HG02981 (cell line): Measurements from ENCODE around the gene CABP2.
A peak's percentile ranks its signal among the peaks of the same experiment; 100 is the strongest.
"Not testable (repeated sequence)": the region's sequence is repeated elsewhere in the genome, so short reads cannot be mapped to it uniquely, and the experiment has no call there.

Source experiments
- ATAC-seq: cut with Tn5 transposase; IDR thresholded peaks from one replicate; pipeline ENCODE4 v1.9.1; 2021; ENCODE audit warnings: mild to moderate bottlenecking, moderate library complexity; ENCODE audit not compliant: unreplicated experiment

Gene CABP2

GRCh38 chr11:67495234-67496005 lies 27.8 kb downstream of the CABP2 start:
- no peak for ATAC-seq

- ATAC-seq = no peak
Measured at GRCh38 chr11:67494371-67495233, 28.6 kb downstream of the CABP2 start.

DNA sequence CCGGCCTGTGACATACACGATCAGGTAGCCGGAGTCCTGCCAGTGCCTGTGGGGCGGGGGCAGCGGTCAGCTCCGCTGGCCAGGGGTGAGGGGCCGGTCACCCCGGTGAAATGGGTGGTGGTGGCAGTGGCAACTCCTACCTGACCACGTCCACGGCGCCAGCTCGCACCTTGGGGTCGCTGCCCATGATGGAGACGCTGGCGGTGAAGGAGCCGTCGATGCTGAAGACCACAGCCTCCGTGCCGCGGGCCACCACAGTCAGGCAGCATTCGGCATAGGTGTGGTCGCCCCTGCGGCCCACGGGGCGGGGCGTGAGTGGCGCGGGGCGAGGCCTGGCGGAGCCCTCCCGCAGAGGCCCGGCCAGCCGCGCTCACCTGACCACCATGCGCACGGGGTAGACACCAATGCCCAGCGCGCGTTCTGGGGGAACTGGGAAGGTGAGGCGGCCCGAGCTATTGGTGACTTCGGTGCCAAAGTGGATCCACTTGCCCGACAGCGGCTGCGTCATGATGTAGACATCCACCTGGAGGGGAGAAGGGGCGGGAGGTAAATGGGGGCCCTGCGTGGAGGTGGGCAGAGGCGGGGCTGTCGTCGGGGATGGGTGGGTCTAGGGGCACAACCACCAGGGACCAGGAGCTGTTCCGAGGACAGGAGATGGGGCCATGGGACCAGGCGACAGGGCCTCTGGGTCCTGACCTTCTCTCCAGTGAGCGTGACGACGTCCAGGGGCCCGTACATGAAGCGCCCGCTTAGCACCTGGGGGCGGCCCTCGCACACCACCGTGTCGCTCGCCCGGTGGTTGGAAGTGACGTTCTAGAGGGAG lies 29.5 kb downstream of the CABP2 start:
- no peak for ATAC-seq

- no peak for ATAC-seq
Measured at GRCh38 chr11:67492801-67493547, 30.3 kb downstream of the CABP2 start.

GRCh38 chr11:67492069-67492727 lies 31.0 kb downstream of the CABP2 start:
- no peak for ATAC-seq

GRCh38 chr11:67491276-67492068 lies 31.8 kb downstream of the CABP2 start:
- ATAC-seq = no peak

- ATAC-seq = no peak
Measured at GRCh38 chr11:67490727-67491065, 32.5 kb downstream of the CABP2 start.

DNA sequence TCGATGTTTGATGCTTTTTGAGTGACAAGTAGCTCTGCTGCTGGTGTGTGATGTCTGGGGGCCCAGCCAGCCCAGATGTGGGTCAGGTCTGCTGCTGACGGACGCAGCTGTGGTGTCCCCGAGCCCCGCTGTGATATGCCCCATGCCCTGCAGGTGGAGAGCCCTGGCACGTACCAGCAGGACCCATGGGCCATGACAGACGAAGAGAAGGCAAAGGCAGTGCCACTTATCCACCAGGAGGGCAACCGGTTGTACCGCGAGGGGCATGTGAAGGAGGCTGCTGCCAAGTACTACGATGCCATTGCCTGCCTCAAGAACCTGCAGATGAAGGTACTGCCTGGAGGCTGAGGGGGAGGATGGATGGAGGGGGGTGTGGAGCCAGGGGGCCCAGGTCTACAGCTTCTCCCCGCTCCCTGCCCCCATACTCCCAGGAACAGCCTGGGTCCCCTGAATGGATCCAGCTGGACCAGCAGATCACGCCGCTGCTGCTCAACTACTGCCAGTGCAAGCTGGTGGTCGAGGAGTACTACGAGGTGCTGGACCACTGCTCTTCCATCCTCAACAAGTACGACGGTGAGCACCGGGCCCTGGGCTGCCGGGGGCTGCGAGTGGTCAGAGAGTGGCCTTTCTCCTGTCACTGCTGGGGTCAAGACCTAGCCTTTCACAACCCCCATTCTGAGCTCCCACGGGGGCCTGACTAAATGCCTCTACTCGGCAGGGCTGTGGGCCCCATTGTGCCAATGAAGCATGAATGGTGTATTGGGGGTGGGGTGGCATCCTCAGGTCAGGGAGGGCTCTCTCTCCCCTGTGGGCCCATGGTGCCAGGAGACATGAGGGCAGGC lies 33.1 kb downstream of the CABP2 start:
- no peak for ATAC-seq

DNA sequence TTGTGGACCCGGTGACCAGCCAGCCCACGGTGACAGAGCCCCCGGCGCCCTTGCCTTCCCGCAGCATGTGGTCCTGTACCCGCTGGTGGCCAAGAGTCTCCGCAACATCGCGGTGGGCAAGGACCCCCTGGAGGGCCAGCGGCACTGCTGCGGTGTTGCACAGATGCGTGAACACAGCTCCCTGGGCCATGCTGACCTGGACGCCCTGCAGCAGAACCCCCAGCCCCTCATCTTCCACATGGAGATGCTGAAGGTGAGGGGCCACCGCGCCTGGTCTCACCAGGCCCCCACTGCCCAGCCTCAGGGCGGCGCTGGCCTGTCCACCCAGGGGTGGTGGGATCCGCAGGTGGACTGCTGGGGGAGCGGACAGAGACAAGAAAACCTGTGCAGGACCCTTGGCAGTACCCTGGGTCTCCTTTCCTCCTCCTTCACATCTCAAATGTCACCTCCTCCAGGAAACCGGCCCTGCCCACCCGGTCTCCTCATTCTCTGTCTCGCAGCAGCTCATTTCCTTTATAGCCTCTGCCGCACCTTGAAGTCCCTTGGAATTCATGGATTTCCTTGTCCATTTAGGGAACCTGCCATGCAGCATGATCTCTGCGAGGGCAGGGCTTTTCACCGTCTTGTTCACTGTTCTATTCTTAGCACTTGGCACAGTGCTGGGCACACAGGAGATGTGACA lies 33.9 kb downstream of the CABP2 start:
- ATAC-seq = no peak

- ATAC-seq = no peak
Measured at GRCh38 chr11:67486481-67487195, 36.6 kb downstream of the CABP2 start.

DNA sequence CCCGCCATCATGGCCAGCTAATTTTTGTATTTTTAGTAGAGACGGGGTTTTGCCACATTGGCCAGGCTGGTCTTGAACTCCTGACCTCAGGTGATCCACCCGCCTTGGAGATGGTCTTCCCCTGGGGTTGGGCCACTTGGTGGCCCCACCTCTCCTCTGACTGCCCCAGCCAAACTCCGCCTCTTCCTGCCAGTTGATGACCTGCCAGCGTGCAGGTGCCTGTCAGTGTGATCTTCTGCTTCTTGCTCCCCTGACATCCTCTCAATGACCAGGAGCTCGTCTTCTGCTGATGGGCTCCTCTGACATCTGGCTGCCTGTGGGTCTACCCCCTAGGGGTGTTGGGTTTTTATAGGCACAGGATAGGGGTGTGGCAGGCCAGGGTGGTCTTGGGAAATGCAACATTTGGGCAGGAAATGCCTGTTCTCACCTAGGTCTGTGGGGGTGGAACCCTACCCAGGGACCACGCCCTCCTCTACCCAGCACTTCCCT lies 37.3 kb downstream of the CABP2 start:
- not testable (repeated sequence) for ATAC-seq

DNA sequence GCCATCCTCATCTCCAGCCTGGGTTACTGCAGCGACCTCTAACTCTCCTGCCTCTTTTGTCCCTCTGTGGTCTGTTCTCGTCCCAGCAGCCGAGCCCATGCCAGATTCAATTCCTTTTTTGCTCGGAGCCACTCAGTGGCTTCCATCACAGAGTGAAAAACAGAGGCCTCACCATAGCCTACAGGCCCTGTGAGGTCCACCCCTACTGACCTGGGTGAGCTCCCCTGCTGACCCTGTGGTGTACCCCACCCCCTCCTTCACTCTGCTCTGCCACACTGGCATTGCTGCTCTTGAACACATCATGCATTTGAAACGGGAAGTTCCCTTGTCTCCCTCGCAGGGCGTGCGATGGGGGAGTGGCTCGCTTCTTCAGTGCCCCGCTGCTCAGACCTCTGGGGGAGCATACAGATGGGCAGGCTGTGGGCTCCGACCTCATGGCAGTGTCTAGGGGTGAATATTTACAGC lies 38.4 kb downstream of the CABP2 start:
- no peak for ATAC-seq

GRCh38 chr11:67483831-67484665 lies 39.2 kb downstream of the CABP2 start:
- no peak for ATAC-seq

GRCh38 chr11:67482827-67483798 lies 40.1 kb downstream of the CABP2 start, which contains the start of gene AIP:
TSS of gene AIP (plus strand) at chr11:67483026. CDS start at chr11:67483159, 133 bp downstream.
- ATAC-seq = peak; percentile 71
